Adrenal gland (tissue), 12 donors: Measurements from ENCODE around the gene SMPD3. TPM values are rescaled to one million over a fixed set of nuclear protein-coding genes. Genes with fewer than 3 reads are reported as not detected.

Experiments
- DNase-seq, 7 donors: peaks; one replicate each; pipeline ENCODE4 v3.0.0-alpha.2; 2019 to 2020
- H3K27ac ChIP-seq, 5 donors: fragments of 200-600 bp; sonication (generic) in 4 of 5; 1 replicate in 3 of 5; 2 replicates in 2 of 5; pipeline versions ENCODE4 v1.5.1 to v1.8.0; 2016 to 2020; ENCODE audit warnings: mild to moderate bottlenecking in 1 of 5
- H3K27me3 ChIP-seq: fragments of 200-600 bp; 2 replicates; pipeline ENCODE4 v1.8.0; 2021
- H3K36me3 ChIP-seq, 2 donors: fragments of 200-600 bp; replicated peaks in 1 of 2; 1 replicate in 1 of 2; 2 replicates in 1 of 2; pipeline versions ENCODE4 v1.5.1 to v1.8.0; 2018 to 2022
- H3K4me1 ChIP-seq, 2 donors: fragments of 200-600 bp; replicated peaks in 1 of 2; 1 replicate in 1 of 2; 2 replicates in 1 of 2; pipeline versions ENCODE4 v1.5.1 to v1.8.0; 2018 to 2021
- H3K4me3 ChIP-seq, 4 donors: fragments of 200-600 bp; sonication (generic) in 3 of 4; one replicate each; pipeline ENCODE4 v1.5.1; 2016 to 2018
- H3K9me3 ChIP-seq, 3 donors: fragments of 200-600 bp; sonication (generic) in 1 of 3; replicated peaks in 1 of 3; 1 replicate in 2 of 3; 2 replicates in 1 of 3; pipeline versions ENCODE4 v1.5.1 to v1.8.0; 2016 to 2021
- CTCF ChIP-seq, 6 experiments: fragments of 450-650 bp in 4 of 6; fragments of 200-600 bp in 2 of 6; sonication (generic) in 1 of 6; IDR thresholded peaks; 1 replicate in 5 of 6; 2 replicates in 1 of 6; pipeline versions ENCODE4 v1.5.1 to v1.8.0; 2016 to 2021; ENCODE audit warnings: antibody characterized with exemption in 6 of 6, mild to moderate bottlenecking in 2 of 6, moderate library complexity in 1 of 6
- POLR2A ChIP-seq, 2 donors: fragments of 450-650 bp; IDR thresholded peaks; one replicate each; pipeline ENCODE4 v1.6.1; 2017; ENCODE audit warnings: antibody characterized with exemption in 2 of 2, mild to moderate bottlenecking in 2 of 2, moderate library complexity in 1 of 2
- WGBS, 4 donors: extraction: QIAGEN DNeasy Blood & Tissue Kit in 2 of 4; methylation state at CpG; one replicate each; pipeline versions ENCODE4 v1.1.5 to v1.1.7; 2013 to 2017; 5-methylcytosine and 5-hydroxymethylcytosine counted together
- intact Hi-C, 2 donors: fragments of 100-400 bp; cut with DNase I; formaldehyde crosslinking; loops; one replicate each; pipeline versions ENCODE4 v1.14.1 to v1.15.0; 2022 to 2023
- polyA plus RNA-seq, 3 donors: library from polyadenylated mRNA; stranded (reverse); fragments of 200-250 nt in 2 of 3; fragments of 350-450 nt in 1 of 3; fragmentation: Illumina TruSeq in 1 of 3; extraction: RNeasy Lipid Tissue Mini Kit (QIAGEN cat#74804) in 1 of 3; gene quantifications; one replicate each; pipeline ENCODE4 v1.2.3, GENCODE V29; 2013 to 2014
- total RNA-seq, 9 donors: library from RNA; depleted of rRNA in 4 of 9; stranded (reverse); fragments of >200 nt in 4 of 9; fragments of 120-200 nt in 1 of 9; fragmentation: NEBNext Ultra II Directional in 1 of 9; extraction: Animal tissue kit (Norgen Biotek cat#: 25700) in 1 of 9; gene quantifications; one replicate each; pipeline versions ENCODE4 v1.1.0 to v1.2.4, GENCODE V29; 2013 to 2023
- donor health status: healthy with polysubstance abuse.
- donor health status: Bipolar disorder and iron deficiency.
- donor health status: DM: yes; HTN: yes; CAD: no.
- donor health status: DM: no; HTN: no; CAD: no.
- donor health status: DM: no; HTN: no; CAD: no.
- donor health status: DM: yes; HTN: yes; CAD: no.

SMPD3 gene
- total and polyA plus RNA-seq, 12 donors, result 0.32 to 7.8 (median 1.2) TPM; not detected in 2

- DNase-seq, result no peak
- TF ChIP-seq POLR2A (IDR thresholded peaks at IDR 0.05) (no peak), CTCF (IDR thresholded peaks at IDR 0.05) (no peak)
- H3K9me3 ChIP-seq, result no peaks in the 10 kb centered on the region
- peaks cover 17 to 18% of the 10 kb centered on the region in 2 donors for H3K4me1 ChIP-seq
- intact Hi-C loops, result no loop called here
- H3K27ac ChIP-seq, result no peak overlapping the region
- H3K27me3 ChIP-seq, result no peaks in the 10 kb centered on the region
- WGBS, 4 donors, result 71 to 85% (median 77%) methylated on average over 4 to 8 of the region's 8 CpGs
- no peak overlapping the region for H3K4me3 ChIP-seq
- H3K36me3 ChIP-seq, result peaks cover 0 to 7% of the 10 kb centered on the region in 2 donors
Observed at GRCh38 chr16:68362262-68362913, 85.9 kb downstream of the SMPD3 start.

- H3K36me3 ChIP-seq, result peaks cover 0 to 15% of the 10 kb centered on the region in 2 donors
- WGBS, 4 donors, result 22 to 61% (median 39%) methylated on average over 2 to 16 of the region's 16 CpGs
Observed at GRCh38 chr16:68361485-68361884, 86.8 kb downstream of the SMPD3 start.

GRCh38 chr16:68360956-68361355 is 87.4 kb downstream of the SMPD3 start:
- Histone ChIP-seq H3K27ac (peak overlapping the region in 1 of 5 donors; percentile 49), H3K27me3 (no peaks in the 10 kb centered on the region), H3K9me3 (no peaks in the 10 kb centered on the region), H3K4me1 (peaks cover 22 to 27% of the 10 kb centered on the region in 2 donors), H3K36me3 (peaks cover 0 to 15% of the 10 kb centered on the region in 2 donors), H3K4me3 (no peak overlapping the region)
- DNase-seq, result no peak
- 64 to 92% (median 77%) methylated on average over 4 to 14 of the region's 14 CpGs for WGBS, 4 donors
- intact Hi-C loops, result no loop called here
- no peak for TF ChIP-seq CTCF (IDR thresholded peaks at IDR 0.05)
- TF ChIP-seq POLR2A (IDR thresholded peaks at IDR 0.05), result no peak

More at GRCh38 chr16:68361485-68361884, 86.8 kb downstream of the SMPD3 start:
- no peaks in the 10 kb centered on the region for H3K27me3 ChIP-seq
- no peak overlapping the region for H3K4me3 ChIP-seq
- H3K9me3 ChIP-seq, result no peaks in the 10 kb centered on the region
- DNase-seq, result peak in 6 of 7 donors; percentile 72 to 85 (median 78)
- peak overlapping the region in 1 of 5 donors; percentile 49 for H3K27ac ChIP-seq
- peaks cover 17 to 22% of the 10 kb centered on the region in 2 donors for H3K4me1 ChIP-seq
- intact Hi-C loops, result no loop called here
- TF ChIP-seq POLR2A (IDR thresholded peaks at IDR 0.05) (no peak), CTCF (IDR thresholded peaks at IDR 0.05) (no peak)

- TF ChIP-seq POLR2A (IDR thresholded peaks at IDR 0.05) (no peak), CTCF (IDR thresholded peaks at IDR 0.05) (no peak)
- H3K4me3 ChIP-seq, result no peak overlapping the region
- no peaks in the 10 kb centered on the region for H3K27me3 ChIP-seq
- H3K4me1 ChIP-seq, result peaks cover 26 to 31% of the 10 kb centered on the region in 2 donors
- DNase-seq, result no peak
- H3K9me3 ChIP-seq, result no peaks in the 10 kb centered on the region
- intact Hi-C loops, result no loop called here
- no peak overlapping the region for H3K27ac ChIP-seq
- WGBS, 4 donors, result 84 to 91% (median 88%) methylated on average over 15 to 18 of the region's 18 CpGs
- H3K36me3 ChIP-seq, result peaks cover 0 to 15% of the 10 kb centered on the region in 2 donors
Observed at GRCh38 chr16:68360547-68360946, 87.8 kb downstream of the SMPD3 start.
